Measurements from ENCODE around the gene NOTCH3.

NOTCH3 gene

DNA sequence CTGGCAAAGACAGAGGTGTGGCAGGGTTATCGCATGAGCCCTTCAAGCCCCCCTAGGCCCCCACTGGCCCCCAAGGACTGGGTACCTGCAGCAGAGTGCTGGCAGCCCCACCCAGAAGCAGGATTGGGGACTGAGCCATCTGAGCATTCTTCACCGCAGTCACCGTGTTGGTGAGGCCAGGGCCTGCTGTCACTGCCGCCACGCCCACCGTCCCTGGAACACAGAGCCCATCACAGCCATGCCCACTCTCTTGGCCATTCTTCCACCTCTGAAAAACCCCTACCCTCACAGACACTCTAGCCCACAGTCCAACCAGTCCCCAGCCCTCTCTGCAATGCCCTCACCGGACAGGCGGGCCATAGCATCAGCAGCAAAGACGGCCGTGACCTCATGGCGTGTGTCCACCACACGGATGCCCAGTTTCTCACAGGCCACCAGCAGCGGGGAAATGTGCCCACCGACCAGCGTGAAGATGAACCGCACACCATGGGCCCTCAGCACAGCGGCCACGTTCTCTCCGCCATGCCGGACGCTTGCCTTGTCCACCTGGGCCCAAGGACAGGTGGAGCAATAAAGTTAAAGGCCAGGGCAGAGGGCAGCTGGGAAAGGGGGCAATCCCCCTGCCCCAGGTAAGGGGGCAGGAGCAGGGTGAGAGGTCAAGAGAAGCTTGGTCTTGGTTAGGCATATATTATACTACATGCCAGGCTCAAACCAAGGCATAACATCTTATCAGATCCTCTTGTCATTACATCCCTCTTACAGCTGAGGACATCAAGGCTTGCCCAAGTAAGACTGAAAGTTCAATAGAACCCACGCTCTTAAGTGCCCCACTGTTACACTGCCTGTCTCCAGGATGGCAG lies 77.5 kb downstream of the NOTCH3 start:
- 95 to 96% methylated on average over 22 of the region's 22 CpGs for WGBS, 2 experiments
- no peak overlapping the region for H3K4me3 ChIP-seq (ENCODE audit: insufficient read depth, low read depth, low read length)
- peaks cover 3% of the 10 kb centered on the region for H3K4me1 ChIP-seq (ENCODE audit: control insufficient read depth, insufficient read depth, low read length)
- no peaks in the 10 kb centered on the region for H3K9me3 ChIP-seq (ENCODE audit: control insufficient read depth, low read length)
- no peak overlapping the region for H3K27ac ChIP-seq (ENCODE audit: insufficient read depth, low read depth, low read length, poor library complexity, severe bottlenecking)
- no peaks in the 10 kb centered on the region for H3K27me3 ChIP-seq (ENCODE audit: control insufficient read depth, insufficient read depth, low read length, poor library complexity, severe bottlenecking)
- H3K36me3 ChIP-seq (ENCODE audit: control insufficient read depth, insufficient read depth, low read length): peaks cover 16% of the 10 kb centered on the region

DNA sequence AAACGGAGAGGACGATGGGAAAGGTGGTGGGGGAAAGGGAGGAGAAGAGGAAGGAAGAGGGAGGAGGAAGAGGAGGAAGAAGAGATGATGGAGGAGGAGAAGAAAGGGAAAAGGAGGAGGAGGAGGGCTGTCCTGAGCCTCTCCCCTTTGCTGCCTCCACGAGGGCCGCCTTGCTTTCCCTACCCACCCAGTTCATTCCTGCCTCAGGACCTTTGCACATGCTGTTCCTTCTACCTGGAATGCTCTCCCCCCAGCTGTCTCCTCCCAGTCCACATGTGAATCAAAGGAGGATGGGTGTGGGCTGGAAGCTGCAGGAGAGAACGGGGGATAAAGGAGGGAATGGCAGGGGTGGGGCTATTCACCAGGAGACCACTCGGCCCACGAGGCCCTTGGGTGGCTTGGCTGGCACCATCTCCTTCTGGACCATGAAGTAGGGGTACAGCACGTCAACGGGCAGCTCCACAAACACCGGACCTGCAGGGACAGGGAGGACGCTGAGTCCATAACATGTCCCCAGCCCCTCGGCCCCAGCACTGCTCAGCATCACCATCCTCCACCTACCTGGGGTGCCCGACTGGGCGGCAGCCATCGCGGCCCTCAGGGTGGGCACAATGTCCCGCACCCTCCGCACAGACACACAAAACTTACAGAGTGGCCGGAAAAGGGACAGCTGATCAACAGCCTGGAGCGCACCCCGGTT lies 78.3 kb downstream of the NOTCH3 start:
- 96% methylated on average over 21 of the region's 21 CpGs for WGBS, 2 experiments
- H3K36me3 ChIP-seq (ENCODE audit: control insufficient read depth, insufficient read depth, low read length): peaks cover 20% of the 10 kb centered on the region
- no peak overlapping the region for H3K27ac ChIP-seq (ENCODE audit: insufficient read depth, low read depth, low read length, poor library complexity, severe bottlenecking)
- H3K4me3 ChIP-seq (ENCODE audit: insufficient read depth, low read depth, low read length): no peak overlapping the region
- H3K4me1 ChIP-seq (ENCODE audit: control insufficient read depth, insufficient read depth, low read length): peaks cover 3% of the 10 kb centered on the region
- H3K27me3 ChIP-seq (ENCODE audit: control insufficient read depth, insufficient read depth, low read length, poor library complexity, severe bottlenecking): no peaks in the 10 kb centered on the region
- no peaks in the 10 kb centered on the region for H3K9me3 ChIP-seq (ENCODE audit: control insufficient read depth, low read length)

DNA sequence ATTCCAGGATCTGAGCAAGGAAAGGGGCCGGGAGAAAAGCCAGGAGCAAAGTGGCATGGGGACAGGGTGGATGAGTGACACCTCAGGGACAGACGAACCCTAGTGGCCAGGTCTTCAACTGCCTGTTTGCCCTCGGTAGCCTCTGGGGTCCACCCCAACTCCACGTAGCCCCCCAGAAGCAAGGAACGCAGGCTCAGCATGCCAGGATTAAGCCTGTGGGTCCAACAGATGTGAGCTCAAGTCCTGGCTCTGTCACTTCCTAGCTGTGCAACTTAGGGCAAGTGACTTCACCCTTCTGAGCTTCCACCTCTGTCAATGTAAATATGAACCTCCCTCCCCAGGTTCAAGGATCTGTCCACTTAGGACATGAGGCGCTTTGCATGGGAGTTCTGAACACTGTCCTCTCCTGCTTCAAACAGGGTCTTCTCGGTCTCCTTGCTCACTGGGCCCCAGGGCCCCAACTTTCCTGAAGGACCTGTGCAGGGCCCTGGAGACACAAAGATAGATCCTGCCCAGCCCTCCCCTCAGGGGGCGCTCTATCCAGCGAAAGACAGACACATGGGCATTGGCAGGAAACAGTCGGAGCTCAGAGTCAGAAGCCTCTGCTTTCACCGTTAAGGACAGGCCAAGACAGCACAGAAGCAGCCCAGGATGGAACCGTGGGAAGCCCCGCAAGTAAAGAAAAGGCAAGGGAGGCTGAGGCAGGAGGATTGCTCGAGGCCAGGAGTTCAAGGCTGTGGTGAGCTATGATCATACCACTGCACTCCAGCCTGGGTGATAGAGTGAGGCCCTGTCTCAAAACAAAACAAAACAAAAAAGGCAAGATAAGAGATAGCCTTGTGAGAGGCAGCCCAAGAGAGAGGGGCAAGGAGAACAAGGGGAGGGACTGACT lies 80.4 kb downstream of the NOTCH3 start:
- WGBS, 2 experiments: 92 to 95% methylated on average over 14 of the region's 14 CpGs
- H3K36me3 ChIP-seq (ENCODE audit: control insufficient read depth, insufficient read depth, low read length): peaks cover 20% of the 10 kb centered on the region
- H3K27me3 ChIP-seq (ENCODE audit: control insufficient read depth, insufficient read depth, low read length, poor library complexity, severe bottlenecking): no peaks in the 10 kb centered on the region

DNA sequence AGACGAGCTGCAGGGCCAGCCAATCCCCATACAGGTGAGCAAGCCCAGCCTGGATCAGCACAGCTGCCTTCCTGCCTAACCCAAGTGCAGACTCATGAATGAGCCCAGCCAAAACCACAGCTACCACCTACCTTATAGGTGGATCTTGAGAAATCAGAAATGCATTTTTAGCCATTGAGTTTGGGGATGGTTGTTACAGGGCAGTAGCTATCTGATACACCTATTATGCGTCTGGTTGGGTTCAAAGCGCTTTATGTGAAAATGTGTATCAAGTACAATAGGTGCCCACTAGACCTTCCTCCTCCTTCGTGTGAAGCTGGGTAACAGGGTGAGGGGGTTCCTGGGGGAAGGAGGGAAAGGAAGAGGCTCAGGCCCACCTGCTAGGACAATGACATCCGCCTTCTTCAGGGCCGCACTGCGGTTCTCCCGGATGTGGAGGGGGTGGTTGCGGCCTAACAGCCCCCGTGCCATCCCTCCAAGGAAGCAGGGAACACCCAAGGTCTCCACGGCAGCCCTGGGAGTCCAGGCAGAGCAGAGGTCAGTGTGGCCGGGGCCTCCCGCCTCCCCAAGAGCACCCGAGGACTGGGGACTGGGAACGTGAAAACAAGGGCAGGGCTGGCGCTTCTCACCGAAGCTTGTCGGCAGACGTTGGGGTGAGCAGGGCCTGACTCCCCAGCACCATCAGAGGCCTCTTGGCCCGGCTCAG lies 81.9 kb downstream of the NOTCH3 start:
- H3K27ac ChIP-seq (ENCODE audit: insufficient read depth, low read depth, low read length, poor library complexity, severe bottlenecking): no peak overlapping the region
- WGBS, 2 experiments: 95 to 96% methylated on average over 20 of the region's 20 CpGs
- H3K27me3 ChIP-seq (ENCODE audit: control insufficient read depth, insufficient read depth, low read length, poor library complexity, severe bottlenecking): no peaks in the 10 kb centered on the region
- no peaks in the 10 kb centered on the region for H3K4me1 ChIP-seq (ENCODE audit: control insufficient read depth, insufficient read depth, low read length)
- H3K4me3 ChIP-seq (ENCODE audit: insufficient read depth, low read depth, low read length): no peak overlapping the region
- peaks cover 28% of the 10 kb centered on the region for H3K36me3 ChIP-seq (ENCODE audit: control insufficient read depth, insufficient read depth, low read length)
- H3K9me3 ChIP-seq (ENCODE audit: control insufficient read depth, low read length): no peaks in the 10 kb centered on the region

More for the DNA sequence above, 80.4 kb downstream of the NOTCH3 start:
- Histone ChIP-seq H3K4me1 (ENCODE audit: control insufficient read depth, insufficient read depth, low read length) (peaks cover 3% of the 10 kb centered on the region), H3K27ac (ENCODE audit: insufficient read depth, low read depth, low read length, poor library complexity, severe bottlenecking) (no peak overlapping the region), H3K9me3 (ENCODE audit: control insufficient read depth, low read length) (no peaks in the 10 kb centered on the region), H3K4me3 (ENCODE audit: insufficient read depth, low read depth, low read length) (no peak overlapping the region)

DNA sequence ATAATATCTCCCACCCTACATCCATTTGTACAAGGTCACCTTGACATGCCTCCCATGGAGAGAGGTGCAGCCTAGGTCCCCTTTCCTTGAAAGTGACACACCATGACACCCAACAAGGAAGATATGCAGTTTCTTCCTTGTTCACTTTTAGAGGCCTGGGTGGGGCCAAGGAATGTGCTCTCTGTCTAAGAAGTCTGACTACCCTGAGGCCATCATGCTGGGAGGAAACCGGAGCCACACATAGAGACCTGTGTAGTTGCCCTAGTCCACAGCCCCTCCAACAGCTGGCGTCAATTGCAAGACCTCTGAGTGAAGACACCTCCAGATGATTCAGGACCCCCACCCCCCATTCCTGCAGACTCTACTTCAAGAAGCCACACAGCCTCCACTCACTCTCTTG lies 82.5 kb downstream of the NOTCH3 start:
- 90 to 92% methylated on average over 2 of the region's 2 CpGs for WGBS, 2 experiments
- Histone ChIP-seq H3K9me3 (ENCODE audit: control insufficient read depth, low read length) (no peaks in the 10 kb centered on the region), H3K27me3 (ENCODE audit: control insufficient read depth, insufficient read depth, low read length, poor library complexity, severe bottlenecking) (no peaks in the 10 kb centered on the region), H3K36me3 (ENCODE audit: control insufficient read depth, insufficient read depth, low read length) (peaks cover 34% of the 10 kb centered on the region), H3K27ac (ENCODE audit: insufficient read depth, low read depth, low read length, poor library complexity, severe bottlenecking) (no peak overlapping the region), H3K4me1 (ENCODE audit: control insufficient read depth, insufficient read depth, low read length) (no peaks in the 10 kb centered on the region), H3K4me3 (ENCODE audit: insufficient read depth, low read depth, low read length) (no peak overlapping the region)

DNA sequence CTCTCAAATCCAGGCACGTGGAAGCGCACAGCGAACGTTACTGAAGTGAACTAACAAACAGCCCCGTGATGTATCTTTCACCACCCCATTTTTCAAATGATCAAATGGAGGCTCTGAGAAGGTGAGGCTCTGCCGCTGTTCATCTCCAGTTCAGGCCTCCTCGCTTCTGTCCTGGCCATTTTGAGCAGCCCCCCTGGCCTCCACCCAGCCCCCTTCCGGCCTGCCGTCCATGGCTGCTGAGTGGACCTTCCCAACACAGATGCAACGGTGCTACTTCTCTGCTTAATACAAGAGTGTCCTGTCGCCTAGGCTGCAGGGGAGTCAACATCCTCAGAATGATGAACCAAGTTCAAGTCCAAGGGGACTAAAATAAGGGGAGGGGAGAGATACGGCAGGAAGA lies 83.9 kb downstream of the NOTCH3 start:
- Histone ChIP-seq H3K27me3 (ENCODE audit: control insufficient read depth, insufficient read depth, low read length, poor library complexity, severe bottlenecking) (no peaks in the 10 kb centered on the region), H3K9me3 (ENCODE audit: control insufficient read depth, low read length) (no peaks in the 10 kb centered on the region), H3K4me1 (ENCODE audit: control insufficient read depth, insufficient read depth, low read length) (no peaks in the 10 kb centered on the region), H3K36me3 (ENCODE audit: control insufficient read depth, insufficient read depth, low read length) (peaks cover 43% of the 10 kb centered on the region), H3K4me3 (ENCODE audit: insufficient read depth, low read depth, low read length) (no peak overlapping the region), H3K27ac (ENCODE audit: insufficient read depth, low read depth, low read length, poor library complexity, severe bottlenecking) (no peak overlapping the region)
- 95 to 96% methylated on average over 12 of the region's 12 CpGs for WGBS, 2 experiments

DNA sequence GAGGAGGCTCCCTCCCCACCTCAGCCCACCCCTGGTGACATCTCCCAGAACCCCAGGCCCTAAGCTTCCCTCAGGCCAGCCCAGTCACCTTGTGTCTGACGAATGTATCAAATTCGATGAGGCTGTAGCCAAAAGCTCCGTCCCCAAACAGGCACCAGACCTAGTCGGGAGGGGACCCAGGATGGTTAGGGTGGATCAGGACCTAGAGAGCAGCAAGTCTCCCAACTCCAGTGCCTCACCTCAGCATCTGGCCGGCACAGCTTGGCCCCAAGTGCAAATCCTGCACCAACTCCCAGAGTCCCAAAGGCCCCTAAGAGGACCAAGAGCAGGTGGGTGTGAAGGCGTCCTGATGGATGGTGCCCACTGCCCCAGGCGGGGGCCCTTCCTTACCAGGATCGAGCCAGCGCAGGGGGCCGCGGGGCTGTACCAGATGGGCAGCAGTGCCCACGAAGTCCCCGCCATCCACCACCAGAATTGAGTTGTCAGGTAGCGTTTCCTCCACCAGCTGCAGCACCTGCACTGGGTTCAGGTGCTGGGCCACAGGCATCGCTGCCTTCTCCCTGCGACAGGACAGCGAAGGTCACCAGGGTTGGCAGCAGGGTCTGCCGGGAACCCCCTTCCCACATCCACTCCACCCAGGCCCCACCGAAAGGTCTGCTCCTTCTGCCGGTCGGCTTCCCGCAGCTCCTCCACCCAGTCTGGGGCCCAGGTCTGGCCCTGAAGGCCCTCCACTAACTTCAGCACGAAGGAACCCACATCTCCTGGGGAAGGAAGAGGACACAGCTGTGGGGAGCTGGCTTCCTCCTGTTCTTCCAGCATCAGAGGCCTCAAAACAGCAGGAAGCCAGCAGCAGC lies 84.8 kb downstream of the NOTCH3 start:
- WGBS, 2 experiments: 92% methylated on average over 23 of the region's 23 CpGs
- no peaks in the 10 kb centered on the region for H3K27me3 ChIP-seq (ENCODE audit: control insufficient read depth, insufficient read depth, low read length, poor library complexity, severe bottlenecking)
- no peak overlapping the region for H3K27ac ChIP-seq (ENCODE audit: insufficient read depth, low read depth, low read length, poor library complexity, severe bottlenecking)
- no peaks in the 10 kb centered on the region for H3K4me1 ChIP-seq (ENCODE audit: control insufficient read depth, insufficient read depth, low read length)
- no peaks in the 10 kb centered on the region for H3K9me3 ChIP-seq (ENCODE audit: control insufficient read depth, low read length)
- H3K36me3 ChIP-seq (ENCODE audit: control insufficient read depth, insufficient read depth, low read length): peaks cover 52% of the 10 kb centered on the region
- H3K4me3 ChIP-seq (ENCODE audit: insufficient read depth, low read depth, low read length): no peak overlapping the region

DNA sequence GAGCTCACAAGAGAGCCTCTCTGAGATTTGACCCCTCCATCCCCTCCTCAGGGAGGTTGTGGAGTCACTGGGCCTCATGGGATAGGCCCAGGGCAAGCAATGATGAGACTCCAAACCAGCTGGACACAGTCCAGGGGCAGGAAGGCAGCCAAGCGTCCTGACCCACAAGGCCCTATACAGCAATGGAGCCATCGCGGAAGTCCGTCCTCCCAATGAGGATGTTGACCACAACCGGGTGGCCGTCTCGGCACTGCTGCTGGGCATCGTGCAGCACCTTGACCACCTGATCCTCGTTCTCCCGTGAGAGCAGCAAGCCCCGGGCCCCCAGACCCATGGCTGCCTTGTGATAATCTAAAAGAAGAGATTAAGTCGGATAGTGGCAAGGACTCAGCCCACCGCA lies 85.7 kb downstream of the NOTCH3 start:
- no peaks in the 10 kb centered on the region for H3K27me3 ChIP-seq (ENCODE audit: control insufficient read depth, insufficient read depth, low read length, poor library complexity, severe bottlenecking)
- 94 to 96% methylated on average over 13 of the region's 13 CpGs for WGBS, 2 experiments
- no peak overlapping the region for H3K27ac ChIP-seq (ENCODE audit: insufficient read depth, low read depth, low read length, poor library complexity, severe bottlenecking)
- H3K9me3 ChIP-seq (ENCODE audit: control insufficient read depth, low read length): no peaks in the 10 kb centered on the region
- no peak overlapping the region for H3K4me3 ChIP-seq (ENCODE audit: insufficient read depth, low read depth, low read length)
- H3K4me1 ChIP-seq (ENCODE audit: control insufficient read depth, insufficient read depth, low read length): no peaks in the 10 kb centered on the region
- H3K36me3 ChIP-seq (ENCODE audit: control insufficient read depth, insufficient read depth, low read length): peaks cover 61% of the 10 kb centered on the region

DNA sequence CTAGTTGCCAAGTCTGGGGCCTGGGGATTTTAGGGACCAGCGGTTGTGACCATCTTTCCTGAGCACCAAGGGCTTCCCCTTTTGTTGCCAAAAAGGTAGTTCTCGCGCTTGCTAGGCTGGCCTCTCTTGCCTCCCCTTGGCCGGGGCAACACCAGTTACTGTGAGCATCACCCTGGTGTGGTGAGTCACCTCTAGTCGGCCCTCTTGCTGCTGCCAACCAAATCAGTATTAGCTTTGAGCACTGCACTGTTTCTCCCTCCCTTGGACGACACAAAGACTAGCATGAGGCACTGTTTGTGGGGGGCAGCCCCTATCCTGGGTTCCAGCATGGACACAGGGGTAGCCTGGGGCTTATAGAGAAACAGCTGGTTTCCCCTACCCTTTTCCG lies 86.6 kb downstream of the NOTCH3 start:
- H3K36me3 ChIP-seq (ENCODE audit: control insufficient read depth, insufficient read depth, low read length): peaks cover 62% of the 10 kb centered on the region
- 94 to 95% methylated on average over 7 of the region's 7 CpGs for WGBS, 2 experiments
- no peak overlapping the region for H3K27ac ChIP-seq (ENCODE audit: insufficient read depth, low read depth, low read length, poor library complexity, severe bottlenecking)
- no peaks in the 10 kb centered on the region for H3K9me3 ChIP-seq (ENCODE audit: control insufficient read depth, low read length)
- no peak overlapping the region for H3K4me3 ChIP-seq (ENCODE audit: insufficient read depth, low read depth, low read length)
- H3K4me1 ChIP-seq (ENCODE audit: control insufficient read depth, insufficient read depth, low read length): no peaks in the 10 kb centered on the region
- H3K27me3 ChIP-seq (ENCODE audit: control insufficient read depth, insufficient read depth, low read length, poor library complexity, severe bottlenecking): no peaks in the 10 kb centered on the region
